ENCODE results near the gene LLGL1. TPM values are rescaled to one million over a fixed set of nuclear protein-coding genes. Genes with fewer than 3 reads are reported as not detected.

Gene LLGL1
- total and polyA plus RNA-seq, 2 donors (not counting 1 experiment from before 2014, with no cell fraction given): 14.9 to 15.2 TPM

DNA sequence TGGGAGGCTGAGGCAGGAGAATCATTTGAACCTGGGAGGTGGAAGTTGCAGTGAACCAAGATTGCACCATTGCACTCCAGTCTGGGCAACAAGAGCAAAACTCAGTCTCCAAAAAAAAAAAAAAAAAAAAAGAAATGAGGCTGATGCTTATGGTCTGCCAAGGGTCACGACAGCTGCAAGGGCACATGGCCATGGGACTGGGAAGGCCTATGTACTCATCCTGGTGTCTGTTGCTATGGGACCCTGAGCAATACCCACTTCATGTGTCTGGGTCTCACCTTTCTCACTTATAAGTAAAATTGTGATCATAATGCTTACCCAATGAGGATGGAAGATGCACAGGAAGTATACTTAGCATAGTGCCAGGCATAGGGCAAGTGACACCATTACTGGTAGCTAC, 51.6 kb downstream of the LLGL1 start:
- CTCF ChIA-PET: no interaction called here
- POLR2A ChIA-PET: no interaction called here
- H3K27me3 ChIP-seq (replicated peaks in 1 of 4; ENCODE audit: control extremely low read depth in 1 of 4, control insufficient read depth in 3 of 4, insufficient read depth in 4 of 4, low read length in 3 of 4): no peaks in the 10 kb centered on the region
- H3K4me3 ChIP-seq (ENCODE audit: control extremely low read depth in 1 of 5, extremely low read depth in 1 of 5, insufficient read depth in 1 of 5, low read depth in 2 of 5, low read length in 4 of 5): no peak overlapping the region
- no peak overlapping the region for H3K4me3 Mint-ChIP-seq
- TF ChIP-seq EZH2 (IDR thresholded peaks at IDR 0.05; ENCODE audit: borderline replicate concordance, insufficient read depth, low read depth, low read length, poor library complexity, severe bottlenecking) (no peak), CTCF (IDR thresholded peaks at IDR 0.05) (no peak)
- no peak overlapping the region for H3K9ac ChIP-seq (ENCODE audit: low read length)
- WGBS (ENCODE audit: insufficient coverage): no CpG with 5 or more reads among the region's 1 CpG
- H4K20me1 ChIP-seq (ENCODE audit: control insufficient read depth, insufficient read depth, low read length, poor library complexity, severe bottlenecking): no peaks in the 10 kb centered on the region
- H3K27me3 Mint-ChIP-seq: no peaks in the 10 kb centered on the region
- no peak overlapping the region for H3K27ac Mint-ChIP-seq
- no peak overlapping the region for H3K4me2 ChIP-seq (replicated peaks; ENCODE audit: low read depth, low read length, poor library complexity, severe bottlenecking)
- no peaks in the 10 kb centered on the region for H3K79me2 ChIP-seq (ENCODE audit: control insufficient read depth, insufficient read depth, low read length)
- no peak overlapping the region for H3K27ac ChIP-seq (ENCODE audit: low read length in 2 of 2)
- no peak for ATAC-seq (ENCODE audit: low read depth)
- no peaks in the 10 kb centered on the region for H3K9me3 ChIP-seq (ENCODE audit: control extremely low read depth in 1 of 3, control insufficient read depth in 2 of 3, insufficient read depth in 1 of 3, low read length in 2 of 3)
- DNase-seq: no peak
- H3K4me1 ChIP-seq (ENCODE audit: control insufficient read depth in 2 of 2, insufficient read depth in 2 of 2, low read length in 2 of 2): no peaks in the 10 kb centered on the region
- peaks cover 0 to 55% of the 10 kb centered on the region in 2 experiments for H3K36me3 ChIP-seq (replicated peaks in 1 of 2; ENCODE audit: control extremely low read depth in 1 of 2, control insufficient read depth in 1 of 2, extremely low read depth in 1 of 2, insufficient read depth in 2 of 2, low read length in 1 of 2)
- no peaks in the 10 kb centered on the region for H3K4me1 Mint-ChIP-seq
- no peak overlapping the region for H2AFZ ChIP-seq (ENCODE audit: insufficient read depth, low read depth, low read length, poor library complexity, severe bottlenecking)
- no peaks in the 10 kb centered on the region for H3K9me3 Mint-ChIP-seq (ENCODE audit: insufficient read depth)
- intact Hi-C loops (cut with micrococcal nuclease): no loop called here

DNA sequence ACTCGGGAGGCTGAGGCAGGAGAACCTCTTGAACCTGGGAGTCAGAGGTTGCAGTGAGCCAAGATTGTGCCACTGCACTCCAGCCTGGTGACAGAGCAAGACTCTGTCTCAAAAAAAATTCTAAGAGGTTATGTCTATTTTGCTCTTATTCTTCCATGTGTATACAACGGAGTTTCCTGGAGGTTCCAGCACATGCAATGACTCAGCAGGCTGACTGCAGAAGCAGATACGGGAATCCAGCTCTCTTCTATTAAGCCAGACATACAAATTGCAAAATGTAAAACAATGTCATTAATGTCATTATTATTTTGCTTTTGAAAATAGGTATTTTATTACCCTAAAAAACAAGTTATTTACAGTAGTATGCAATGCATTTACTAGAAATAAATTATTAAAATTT, 53.4 kb downstream of the LLGL1 start:
- no peaks in the 10 kb centered on the region for H4K20me1 ChIP-seq (ENCODE audit: control insufficient read depth, insufficient read depth, low read length, poor library complexity, severe bottlenecking)
- 100% methylated on average over 1 of the region's 3 CpGs for WGBS (ENCODE audit: insufficient coverage)
- H3K9ac ChIP-seq (ENCODE audit: low read length): no peak overlapping the region
- intact Hi-C loops (cut with micrococcal nuclease): no loop called here
- Mint-ChIP-seq H3K4me1 (no peaks in the 10 kb centered on the region), H3K27me3 (no peaks in the 10 kb centered on the region), H3K4me3 (no peak overlapping the region), H3K27ac (no peak overlapping the region), H3K9me3 (ENCODE audit: insufficient read depth) (no peaks in the 10 kb centered on the region)
- ATAC-seq (ENCODE audit: low read depth) (no peak), DNase-seq (no peak)
- TF ChIP-seq EZH2 (IDR thresholded peaks at IDR 0.05; ENCODE audit: borderline replicate concordance, insufficient read depth, low read depth, low read length, poor library complexity, severe bottlenecking): no peak
- TF ChIP-seq CTCF (IDR thresholded peaks at IDR 0.05): no peak
- H3K4me1 ChIP-seq (ENCODE audit: control insufficient read depth in 2 of 2, insufficient read depth in 2 of 2, low read length in 2 of 2): no peaks in the 10 kb centered on the region
- no peaks in the 10 kb centered on the region for H3K79me2 ChIP-seq (ENCODE audit: control insufficient read depth, insufficient read depth, low read length)
- H3K27me3 ChIP-seq (replicated peaks in 1 of 4; ENCODE audit: control extremely low read depth in 1 of 4, control insufficient read depth in 3 of 4, insufficient read depth in 4 of 4, low read length in 3 of 4): no peaks in the 10 kb centered on the region
- H3K27ac ChIP-seq (ENCODE audit: low read length in 2 of 2): no peak overlapping the region
- H3K4me3 ChIP-seq (ENCODE audit: control extremely low read depth in 1 of 5, extremely low read depth in 1 of 5, insufficient read depth in 1 of 5, low read depth in 2 of 5, low read length in 4 of 5): no peak overlapping the region
- POLR2A ChIA-PET: no interaction called here
- peaks cover 0 to 73% of the 10 kb centered on the region in 2 experiments for H3K36me3 ChIP-seq (replicated peaks in 1 of 2; ENCODE audit: control extremely low read depth in 1 of 2, control insufficient read depth in 1 of 2, extremely low read depth in 1 of 2, insufficient read depth in 2 of 2, low read length in 1 of 2)
- CTCF ChIA-PET: no interaction called here
- no peak overlapping the region for H2AFZ ChIP-seq (ENCODE audit: insufficient read depth, low read depth, low read length, poor library complexity, severe bottlenecking)
- H3K4me2 ChIP-seq (replicated peaks; ENCODE audit: low read depth, low read length, poor library complexity, severe bottlenecking): no peak overlapping the region
- no peaks in the 10 kb centered on the region for H3K9me3 ChIP-seq (ENCODE audit: control extremely low read depth in 1 of 3, control insufficient read depth in 2 of 3, insufficient read depth in 1 of 3, low read length in 2 of 3)

All from B cell (primary cell).